ENCODE results near the gene PLEKHA7. TPM values are rescaled to one million over a fixed set of nuclear protein-coding genes. Genes with fewer than 3 reads are reported as not detected.
A peak's percentile ranks its signal among the peaks of the same experiment; 100 is the strongest.

PLEKHA7 gene
- total and polyA plus RNA-seq, 2 donors from 2014 or later = 24.4 to 65.7 TPM

DNA sequence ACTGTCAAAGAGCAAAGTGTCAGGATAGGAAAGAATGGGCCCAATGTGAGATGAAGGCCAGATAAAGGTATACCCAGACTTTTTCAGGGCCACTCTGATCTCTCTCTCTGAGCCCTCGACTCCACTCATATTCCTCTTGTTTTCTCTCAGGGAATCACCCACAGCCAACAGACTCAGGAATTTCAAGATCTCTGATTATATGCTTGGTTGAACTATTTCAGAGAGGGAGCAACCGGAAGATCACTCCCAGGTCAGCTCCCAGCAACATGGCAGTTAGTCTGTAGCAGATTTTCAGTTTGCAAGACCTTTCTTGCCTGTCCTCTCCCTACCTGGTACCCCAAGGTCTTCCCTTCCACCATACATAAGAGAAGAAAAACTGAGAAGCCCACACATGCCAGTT, 173.3 kb downstream of the PLEKHA7 start:
- Histone ChIP-seq H3K27me3 (ENCODE audit: control insufficient read depth, insufficient read depth, low read length) (no peaks in the 10 kb centered on the region), H3K9ac (ENCODE audit: low read length in 3 of 3) (no peak overlapping the region), H3K9me3 (ENCODE audit: control insufficient read depth in 2 of 3, insufficient read depth in 1 of 3, low read length in 3 of 3) (no peaks in the 10 kb centered on the region), H3K27ac (ENCODE audit: low read depth in 2 of 2, low read length in 2 of 2) (no peak overlapping the region), H3K4me3 (ENCODE audit: low read length in 3 of 3) (no peak overlapping the region), H3K36me3 (ENCODE audit: control insufficient read depth in 2 of 3, insufficient read depth in 3 of 3, low read length in 3 of 3) (peaks cover 0 to 27% (median 5%) of the 10 kb centered on the region in 3 donors), H3K4me1 (ENCODE audit: control insufficient read depth in 2 of 3, insufficient read depth in 2 of 3, low read depth in 1 of 3, low read length in 3 of 3) (peaks cover 5 to 30% (median 16%) of the 10 kb centered on the region in 3 donors)
- TF ChIP-seq, protein P1, sequence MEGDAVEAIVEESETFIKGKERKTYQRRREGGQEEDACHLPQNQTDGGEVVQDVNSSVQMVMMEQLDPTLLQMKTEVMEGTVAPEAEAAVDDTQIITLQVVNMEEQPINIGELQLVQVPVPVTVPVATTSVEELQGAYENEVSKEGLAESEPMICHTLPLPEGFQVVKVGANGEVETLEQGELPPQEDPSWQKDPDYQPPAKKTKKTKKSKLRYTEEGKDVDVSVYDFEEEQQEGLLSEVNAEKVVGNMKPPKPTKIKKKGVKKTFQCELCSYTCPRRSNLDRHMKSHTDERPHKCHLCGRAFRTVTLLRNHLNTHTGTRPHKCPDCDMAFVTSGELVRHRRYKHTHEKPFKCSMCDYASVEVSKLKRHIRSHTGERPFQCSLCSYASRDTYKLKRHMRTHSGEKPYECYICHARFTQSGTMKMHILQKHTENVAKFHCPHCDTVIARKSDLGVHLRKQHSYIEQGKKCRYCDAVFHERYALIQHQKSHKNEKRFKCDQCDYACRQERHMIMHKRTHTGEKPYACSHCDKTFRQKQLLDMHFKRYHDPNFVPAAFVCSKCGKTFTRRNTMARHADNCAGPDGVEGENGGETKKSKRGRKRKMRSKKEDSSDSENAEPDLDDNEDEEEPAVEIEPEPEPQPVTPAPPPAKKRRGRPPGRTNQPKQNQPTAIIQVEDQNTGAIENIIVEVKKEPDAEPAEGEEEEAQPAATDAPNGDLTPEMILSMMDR (IDR thresholded peaks at IDR 0.05; ENCODE audit: borderline replicate concordance, extremely low read depth, insufficient read depth) = no peak
- DNase-seq (peak in 2 of 5 donors; percentile 42 to 67), FAIRE-seq (no peak)
- intact Hi-C loops (cut with DNase I) = no loop called here

DNA sequence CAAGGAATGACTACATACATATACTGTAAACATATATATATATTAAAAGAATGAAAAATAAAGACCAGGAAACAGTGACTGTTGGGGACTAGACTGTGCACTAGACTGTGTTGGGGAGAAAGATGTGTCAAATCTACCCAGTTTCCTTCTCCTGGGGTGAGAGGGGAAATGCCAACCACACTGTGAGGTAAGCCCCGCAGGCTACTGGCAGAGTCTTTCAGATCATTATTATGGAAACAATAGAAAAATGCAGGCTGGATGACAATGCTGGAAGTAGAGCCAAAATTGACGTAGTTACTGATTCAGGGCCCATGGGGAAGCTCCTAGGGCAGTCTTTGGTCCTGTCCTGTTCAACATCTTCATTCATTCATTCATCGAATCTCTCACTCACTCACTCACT, 174.4 kb downstream of the PLEKHA7 start:
- H3K36me3 ChIP-seq (ENCODE audit: control insufficient read depth in 2 of 3, insufficient read depth in 3 of 3, low read length in 3 of 3) = peaks cover 0 to 28% (median 8%) of the 10 kb centered on the region in 3 donors
- peaks cover 5 to 28% (median 13%) of the 10 kb centered on the region in 3 donors for H3K4me1 ChIP-seq (ENCODE audit: control insufficient read depth in 2 of 3, insufficient read depth in 2 of 3, low read depth in 1 of 3, low read length in 3 of 3)
- no peak overlapping the region for H3K9ac ChIP-seq (ENCODE audit: low read length in 3 of 3)
- no peaks in the 10 kb centered on the region for H3K27me3 ChIP-seq (ENCODE audit: control insufficient read depth, insufficient read depth, low read length)
- intact Hi-C loops (cut with DNase I) = no loop called here
- DNase-seq (no peak), FAIRE-seq (no peak)
- H3K9me3 ChIP-seq (ENCODE audit: control insufficient read depth in 2 of 3, insufficient read depth in 1 of 3, low read length in 3 of 3) = no peaks in the 10 kb centered on the region
- TF ChIP-seq, protein P1 (IDR thresholded peaks at IDR 0.05; ENCODE audit: borderline replicate concordance, extremely low read depth, insufficient read depth) = no peak
- H3K4me3 ChIP-seq (ENCODE audit: low read length in 3 of 3) = no peak overlapping the region
- H3K27ac ChIP-seq (ENCODE audit: low read depth in 2 of 2, low read length in 2 of 2) = no peak overlapping the region

DNA sequence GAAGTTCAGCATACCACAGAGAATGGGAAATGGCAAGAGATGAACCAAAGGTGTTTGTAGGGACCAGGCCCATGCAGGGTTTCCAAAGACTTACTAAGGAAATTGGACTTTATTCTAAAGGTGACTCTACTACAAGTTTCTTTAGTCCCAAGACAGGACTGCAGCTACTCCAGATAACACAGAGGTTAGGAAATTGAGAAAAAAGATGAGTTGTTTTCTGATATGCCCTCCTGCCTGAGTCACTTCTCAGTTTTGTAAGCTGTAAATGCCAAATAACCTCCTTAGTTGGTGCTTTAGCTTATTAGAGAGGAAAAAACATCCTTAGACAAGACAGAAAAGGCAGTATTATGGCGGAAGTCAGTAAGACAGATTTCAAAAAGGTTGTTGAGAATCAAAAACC, 179.8 kb downstream of the PLEKHA7 start:
- Histone ChIP-seq H3K27ac (ENCODE audit: low read depth in 2 of 2, low read length in 2 of 2) (no peak overlapping the region), H3K9me3 (ENCODE audit: control insufficient read depth in 2 of 3, insufficient read depth in 1 of 3, low read length in 3 of 3) (no peaks in the 10 kb centered on the region), H3K9ac (ENCODE audit: low read length in 3 of 3) (no peak overlapping the region), H3K4me1 (ENCODE audit: control insufficient read depth in 2 of 3, insufficient read depth in 2 of 3, low read depth in 1 of 3, low read length in 3 of 3) (peaks cover 0 to 2% (median 0%) of the 10 kb centered on the region in 3 donors), H3K27me3 (ENCODE audit: control insufficient read depth, insufficient read depth, low read length) (no peaks in the 10 kb centered on the region), H3K36me3 (ENCODE audit: control insufficient read depth in 2 of 3, insufficient read depth in 3 of 3, low read length in 3 of 3) (peaks cover 0 to 25% (median 14%) of the 10 kb centered on the region in 3 donors), H3K4me3 (ENCODE audit: low read length in 3 of 3) (no peak overlapping the region)
- DNase-seq = no peak
- FAIRE-seq = no peak
- intact Hi-C loops (cut with DNase I) = no loop called here
- TF ChIP-seq, protein P1 (IDR thresholded peaks at IDR 0.05; ENCODE audit: borderline replicate concordance, extremely low read depth, insufficient read depth) = no peak

DNA sequence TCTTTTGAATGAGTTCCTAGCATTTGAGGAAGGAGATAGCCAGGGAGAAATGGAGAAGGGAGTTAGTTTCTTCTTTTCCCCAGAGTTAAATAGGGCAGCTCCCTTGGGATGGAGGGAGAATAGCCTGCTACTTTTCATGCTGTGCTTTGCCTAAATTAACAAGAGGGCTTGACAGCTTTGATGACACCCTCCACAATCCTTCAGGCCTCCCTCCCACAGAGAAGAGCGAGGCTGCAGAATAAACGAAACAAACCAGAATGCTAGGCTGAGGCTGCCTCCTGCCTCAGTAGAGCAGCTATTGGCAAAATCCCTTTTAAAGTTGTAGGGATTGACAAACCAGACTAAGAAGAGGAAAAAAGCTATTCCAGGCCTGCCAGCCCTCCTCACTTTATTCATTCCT, 181.2 kb downstream of the PLEKHA7 start:
- peaks cover 0 to 21% (median 14%) of the 10 kb centered on the region in 3 donors for H3K36me3 ChIP-seq (ENCODE audit: control insufficient read depth in 2 of 3, insufficient read depth in 3 of 3, low read length in 3 of 3)
- no peaks in the 10 kb centered on the region for H3K9me3 ChIP-seq (ENCODE audit: control insufficient read depth in 2 of 3, insufficient read depth in 1 of 3, low read length in 3 of 3)
- FAIRE-seq (no peak), DNase-seq (no peak)
- TF ChIP-seq, protein P1 (IDR thresholded peaks at IDR 0.05; ENCODE audit: borderline replicate concordance, extremely low read depth, insufficient read depth) = no peak
- peaks cover 0 to 2% (median 0%) of the 10 kb centered on the region in 3 donors for H3K4me1 ChIP-seq (ENCODE audit: control insufficient read depth in 2 of 3, insufficient read depth in 2 of 3, low read depth in 1 of 3, low read length in 3 of 3)
- intact Hi-C loops (cut with DNase I) = no loop called here
- H3K27ac ChIP-seq (ENCODE audit: low read depth in 2 of 2, low read length in 2 of 2) = no peak overlapping the region
- no peak overlapping the region for H3K9ac ChIP-seq (ENCODE audit: low read length in 3 of 3)
- no peaks in the 10 kb centered on the region for H3K27me3 ChIP-seq (ENCODE audit: control insufficient read depth, insufficient read depth, low read length)
- H3K4me3 ChIP-seq (ENCODE audit: low read length in 3 of 3) = no peak overlapping the region
